IPS DF 4.7 (cell line): ENCODE measurements around the gene TEX101.

Source experiments
- DNase-seq: peaks from one replicate; pipeline ENCODE4 v3.0.0-alpha.2; 2013; ENCODE audit warnings: low spot score; ENCODE audit errors: extremely low read depth

The TEX101 gene

GRCh38 chr19:43446746-43447489 lies 32.2 kb downstream of the TEX101 start:
- no peak for DNase-seq

GRCh38 chr19:43447655-43448054 lies 33.0 kb downstream of the TEX101 start:
- no peak for DNase-seq

GRCh38 chr19:43450545-43450997 lies 35.9 kb downstream of the TEX101 start:
- DNase-seq, result no peak

- DNase-seq, result no peak
These were observed 37.9 kb downstream of the TEX101 start for GRCh38 chr19:43452582-43452981.

- DNase-seq, result no peak
These were observed 39.3 kb downstream of the TEX101 start for GRCh38 chr19:43454031-43454430.

GRCh38 chr19:43455321-43456113 lies 40.8 kb downstream of the TEX101 start:
- no peak for DNase-seq

GRCh38 chr19:43457809-43458208 lies 43.1 kb downstream of the TEX101 start:
- no peak for DNase-seq

- no peak for DNase-seq
These were observed 45.8 kb downstream of the TEX101 start for GRCh38 chr19:43460362-43461016.

- no peak for DNase-seq
These were observed 46.6 kb downstream of the TEX101 start for GRCh38 chr19:43461303-43461702.

GRCh38 chr19:43462383-43462782 lies 47.7 kb downstream of the TEX101 start:
- no peak for DNase-seq

GRCh38 chr19:43462785-43463380 lies 48.2 kb downstream of the TEX101 start:
- no peak for DNase-seq

GRCh38 chr19:43463381-43464133 lies 48.9 kb downstream of the TEX101 start:
- DNase-seq, result no peak

- no peak for DNase-seq
These were observed 49.6 kb downstream of the TEX101 start for GRCh38 chr19:43464134-43464775.

GRCh38 chr19:43465468-43466120 lies 50.9 kb downstream of the TEX101 start, which contains the start of gene LYPD3:
LYPD3 (minus strand) TSS chr19:43465608; CDS start chr19:43465571, 37 bp downstream.
- DNase-seq, result no peak

GRCh38 chr19:43466793-43467192 lies 52.1 kb downstream of the TEX101 start:
- DNase-seq, result no peak

GRCh38 chr19:43467276-43467675 lies 52.6 kb downstream of the TEX101 start:
- DNase-seq, result no peak

GRCh38 chr19:43467730-43468129 lies 53.0 kb downstream of the TEX101 start:
- DNase-seq, result no peak
